ENCODE results near the gene ALK. TPM values are rescaled to one million over a fixed set of nuclear protein-coding genes. Genes with fewer than 3 reads are reported as not detected.

The ALK gene
- total RNA-seq, 2 experiments from 2014 or later, result not detected

- no peak for DNase-seq
- no peak overlapping the region for H3K4me3 Mint-ChIP-seq
- ATAC-seq, result no peak
- no peaks in the 10 kb centered on the region for H3K9me3 Mint-ChIP-seq (ENCODE audit: low read depth)
- H3K27ac Mint-ChIP-seq, result no peak overlapping the region
- CTCF ChIA-PET, result no interaction called here
- peaks cover 6% of the 10 kb centered on the region for H3K27me3 Mint-ChIP-seq
- H3K36me3 Mint-ChIP-seq, result no peaks in the 10 kb centered on the region
- peaks cover 6% of the 10 kb centered on the region for H3K4me1 Mint-ChIP-seq
These were observed 396.7 kb downstream of the ALK start for GRCh38 chr2:29524652-29525051.

- no peak for DNase-seq
These were observed 398.3 kb downstream of the ALK start for GRCh38 chr2:29522951-29523669.

GRCh38 chr2:29520001-29520400 is 401.4 kb downstream of the ALK start:
- Mint-ChIP-seq H3K36me3 (no peaks in the 10 kb centered on the region), H3K27ac (no peak overlapping the region), H3K4me1 (no peaks in the 10 kb centered on the region), H3K27me3 (peaks cover 6% of the 10 kb centered on the region), H3K4me3 (no peak overlapping the region), H3K9me3 (ENCODE audit: low read depth) (no peaks in the 10 kb centered on the region)
- no peak for ATAC-seq
- no peak for DNase-seq
- CTCF ChIA-PET, result no interaction called here

More at GRCh38 chr2:29522951-29523669, 398.3 kb downstream of the ALK start:
- Mint-ChIP-seq H3K4me3 (no peak overlapping the region), H3K4me1 (no peaks in the 10 kb centered on the region), H3K27ac (no peak overlapping the region), H3K9me3 (ENCODE audit: low read depth) (no peaks in the 10 kb centered on the region), H3K27me3 (no peaks in the 10 kb centered on the region), H3K36me3 (no peaks in the 10 kb centered on the region)
- ATAC-seq, result no peak
- CTCF ChIA-PET, result no interaction called here

GRCh38 chr2:29519338-29519925 is 402.0 kb downstream of the ALK start:
- H3K4me1 Mint-ChIP-seq, result no peaks in the 10 kb centered on the region
- peaks cover 2% of the 10 kb centered on the region for H3K9me3 Mint-ChIP-seq (ENCODE audit: low read depth)
- no peak overlapping the region for H3K4me3 Mint-ChIP-seq
- no peak overlapping the region for H3K27ac Mint-ChIP-seq
- H3K27me3 Mint-ChIP-seq, result peaks cover 6% of the 10 kb centered on the region
- CTCF ChIA-PET, result no interaction called here
- no peaks in the 10 kb centered on the region for H3K36me3 Mint-ChIP-seq
- ATAC-seq (no peak), DNase-seq (no peak)

GRCh38 chr2:29518646-29519337 is 402.6 kb downstream of the ALK start:
- Mint-ChIP-seq H3K36me3 (no peaks in the 10 kb centered on the region), H3K4me3 (no peak overlapping the region)

DNA sequence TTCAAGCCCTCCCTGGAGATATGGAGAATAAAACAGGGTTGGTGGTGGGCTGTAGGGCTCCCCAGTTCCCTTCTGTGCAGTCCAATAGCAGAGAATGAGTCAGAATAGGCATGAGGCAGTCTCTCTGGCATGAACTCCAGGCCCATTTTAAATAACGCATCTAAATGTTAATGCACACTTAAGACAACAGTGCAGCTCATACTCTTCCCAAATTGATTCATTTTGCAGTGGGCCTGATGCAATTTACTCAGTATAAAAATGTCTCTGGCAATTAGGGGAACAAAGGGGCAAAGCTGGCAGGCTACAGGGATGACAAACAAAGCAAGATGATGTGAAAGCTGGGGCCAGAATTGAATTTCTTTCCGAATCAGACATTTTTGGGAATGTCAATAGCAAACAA is 403.4 kb downstream of the ALK start:
- Mint-ChIP-seq H3K27me3 (peaks cover 6% of the 10 kb centered on the region), H3K4me3 (no peak overlapping the region), H3K27ac (no peak overlapping the region), H3K36me3 (no peaks in the 10 kb centered on the region), H3K4me1 (no peaks in the 10 kb centered on the region), H3K9me3 (ENCODE audit: low read depth) (peaks cover 2% of the 10 kb centered on the region)
- ATAC-seq, result no peak
- CTCF ChIA-PET, result interaction anchor here (1.0 to 1.2 kb wide), 2 partner anchors 36 to 209 kb away, joined by 3 read pairs; no protein-coding TSS in a partner anchor
- DNase-seq, result no peak

More at GRCh38 chr2:29518646-29519337, 402.6 kb downstream of the ALK start:
- Mint-ChIP-seq H3K9me3 (ENCODE audit: low read depth) (peaks cover 2% of the 10 kb centered on the region), H3K4me1 (no peaks in the 10 kb centered on the region), H3K27ac (no peak overlapping the region), H3K27me3 (peaks cover 6% of the 10 kb centered on the region)
- DNase-seq, result no peak
- ATAC-seq, result no peak
- CTCF ChIA-PET, result no interaction called here

GRCh38 chr2:29517413-29517812 is 404.0 kb downstream of the ALK start:
- Mint-ChIP-seq H3K4me3 (no peak overlapping the region), H3K4me1 (no peaks in the 10 kb centered on the region), H3K36me3 (no peaks in the 10 kb centered on the region), H3K9me3 (ENCODE audit: low read depth) (peaks cover 2% of the 10 kb centered on the region), H3K27me3 (peaks cover 6% of the 10 kb centered on the region), H3K27ac (no peak overlapping the region)
- DNase-seq, result no peak
- CTCF ChIA-PET, result interaction anchor here (1.0 to 1.2 kb wide), 2 partner anchors 37 to 208 kb away, joined by 3 read pairs; no protein-coding TSS in a partner anchor
- ATAC-seq, result no peak

- H3K9me3 Mint-ChIP-seq (ENCODE audit: low read depth), result peaks cover 2% of the 10 kb centered on the region
- H3K4me3 Mint-ChIP-seq, result no peak overlapping the region
- peaks cover 6% of the 10 kb centered on the region for H3K27me3 Mint-ChIP-seq
- no peak overlapping the region for H3K27ac Mint-ChIP-seq
- DNase-seq (no peak), ATAC-seq (no peak)
- no peaks in the 10 kb centered on the region for H3K36me3 Mint-ChIP-seq
- CTCF ChIA-PET, result no interaction called here
- no peaks in the 10 kb centered on the region for H3K4me1 Mint-ChIP-seq
These were observed 404.6 kb downstream of the ALK start for GRCh38 chr2:29516767-29517166.

- Mint-ChIP-seq H3K4me3 (no peak overlapping the region), H3K4me1 (no peaks in the 10 kb centered on the region)
- ATAC-seq, result no peak
These were observed 411.5 kb downstream of the ALK start for GRCh38 chr2:29509878-29510277.

GRCh38 chr2:29509397-29509796 is 412.0 kb downstream of the ALK start:
- DNase-seq (no peak), ATAC-seq (no peak)
- Mint-ChIP-seq H3K27me3 (peaks cover 3% of the 10 kb centered on the region), H3K9me3 (ENCODE audit: low read depth) (no peaks in the 10 kb centered on the region), H3K4me1 (no peaks in the 10 kb centered on the region), H3K4me3 (no peak overlapping the region), H3K27ac (no peak overlapping the region), H3K36me3 (no peaks in the 10 kb centered on the region)
- CTCF ChIA-PET, result no interaction called here

More at GRCh38 chr2:29509878-29510277, 411.5 kb downstream of the ALK start:
- Mint-ChIP-seq H3K27me3 (peaks cover 3% of the 10 kb centered on the region), H3K27ac (no peak overlapping the region), H3K9me3 (ENCODE audit: low read depth) (peaks cover 2% of the 10 kb centered on the region), H3K36me3 (no peaks in the 10 kb centered on the region)
- CTCF ChIA-PET, result no interaction called here
- DNase-seq, result no peak

DNA sequence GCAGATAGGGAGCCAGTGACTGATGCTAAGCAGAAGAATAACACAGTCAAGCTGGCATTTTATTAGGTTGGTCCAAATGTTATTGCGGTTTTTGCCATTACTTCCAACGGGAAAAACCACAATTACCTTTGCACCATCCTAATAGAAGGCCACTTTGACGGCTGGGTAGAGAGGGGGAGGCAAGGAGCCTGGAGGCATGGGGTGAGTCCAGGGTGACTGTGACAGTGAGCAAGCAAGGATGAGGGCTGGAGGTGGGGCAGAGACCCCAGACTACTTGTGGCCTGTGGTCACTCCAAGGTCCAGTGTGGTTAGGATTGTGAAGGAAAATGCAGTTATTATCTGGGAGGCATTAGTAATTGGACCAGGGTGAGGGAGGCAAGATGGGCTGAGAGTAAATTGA is 416.6 kb downstream of the ALK start:
- no peak for DNase-seq
- no peak for ATAC-seq
- Mint-ChIP-seq H3K4me1 (no peaks in the 10 kb centered on the region), H3K4me3 (no peak overlapping the region), H3K27ac (no peak overlapping the region), H3K27me3 (peaks cover 9% of the 10 kb centered on the region), H3K9me3 (ENCODE audit: low read depth) (no peaks in the 10 kb centered on the region), H3K36me3 (no peaks in the 10 kb centered on the region)
- CTCF ChIA-PET, result no interaction called here

GRCh38 chr2:29502460-29502911 is 418.9 kb downstream of the ALK start:
- H3K36me3 Mint-ChIP-seq, result no peaks in the 10 kb centered on the region
- no peak overlapping the region for H3K27ac Mint-ChIP-seq
- no peaks in the 10 kb centered on the region for H3K4me1 Mint-ChIP-seq
- no peak overlapping the region for H3K4me3 Mint-ChIP-seq
- CTCF ChIA-PET, result no interaction called here
- peaks cover 6% of the 10 kb centered on the region for H3K27me3 Mint-ChIP-seq
- no peaks in the 10 kb centered on the region for H3K9me3 Mint-ChIP-seq (ENCODE audit: low read depth)
- DNase-seq (no peak), ATAC-seq (no peak)

- Mint-ChIP-seq H3K9me3 (ENCODE audit: low read depth) (no peaks in the 10 kb centered on the region), H3K4me1 (peaks cover 6% of the 10 kb centered on the region), H3K36me3 (no peaks in the 10 kb centered on the region), H3K27me3 (peaks cover 5% of the 10 kb centered on the region), H3K27ac (no peak overlapping the region), H3K4me3 (no peak overlapping the region)
- DNase-seq (no peak), ATAC-seq (no peak)
- CTCF ChIA-PET, result no interaction called here
These were observed 424.0 kb downstream of the ALK start for GRCh38 chr2:29497375-29497774.

DNA sequence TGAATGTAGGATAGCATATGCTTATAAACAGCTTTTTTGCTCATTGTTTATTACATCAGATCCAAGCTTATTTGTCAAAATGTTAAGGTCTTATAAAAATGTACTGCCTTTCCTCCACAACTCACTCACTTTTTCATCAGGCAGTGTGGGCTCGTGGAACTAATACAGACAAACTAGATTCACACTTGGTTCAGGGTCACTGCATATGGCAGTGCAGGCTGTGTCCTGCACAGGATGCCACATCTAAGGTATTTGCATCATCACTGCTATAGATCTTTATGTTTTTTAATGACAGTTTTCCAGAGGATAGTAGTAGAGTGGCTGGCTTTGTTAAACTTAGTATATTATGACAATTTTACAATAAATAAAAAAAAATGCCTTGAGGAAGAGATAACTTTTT is 425.2 kb downstream of the ALK start:
- ATAC-seq (no peak), DNase-seq (no peak)
- Mint-ChIP-seq H3K36me3 (no peaks in the 10 kb centered on the region), H3K9me3 (ENCODE audit: low read depth) (no peaks in the 10 kb centered on the region), H3K4me3 (no peak overlapping the region), H3K27ac (no peak overlapping the region), H3K27me3 (peaks cover 5% of the 10 kb centered on the region), H3K4me1 (peaks cover 6% of the 10 kb centered on the region)
- CTCF ChIA-PET, result interaction anchor here (1.0 kb wide), 1 partner anchor 60 kb away, joined by 3 read pairs; no protein-coding TSS in a partner anchor

All from activated CD8-positive, alpha-beta memory T cell treated with anti-CD3 and anti-CD28 coated beads, Interleukin-2, amount 10 ng/mL, durations not matched to agents 7 days and 5 days (primary cell).